K562 (cell line): ENCODE measurements around the gene TMEM14C. TPM values are rescaled to one million over a fixed set of nuclear protein-coding genes. Genes with fewer than 3 reads are reported as not detected.

ENCODE experiments used
- BRCA1 ChIP-seq, 2 experiments: fragments of 450-650 bp in 1 of 2; sonication (generic) in 1 of 2; formaldehyde crosslinking in 1 of 2; IDR thresholded peaks; 2 replicates each; pipeline versions ENCODE4 v1.5.0 to v1.6.1; 2017 to 2020; ENCODE audit warnings: mild to moderate bottlenecking in 1 of 2, missing genetic modification reagents in 1 of 2
- ERF ChIP-seq: fragments of 450-650 bp; formaldehyde crosslinking; IDR thresholded peaks from 2 replicates; pipeline ENCODE4 v1.4.0; 2020; ENCODE audit warnings: mild to moderate bottlenecking, mixed read lengths
- FOSL1 ChIP-seq: fragments of 200-800 bp; sonication (Bioruptor generic); conservative IDR thresholded peaks from 2 replicates; pipeline ENCODE4 v1.6.1; 2016; ENCODE audit warnings: missing genetic modification characterization, missing compliant biosample characterization
- HIVEP1 ChIP-seq: fragments of 250-450 bp; sonication (Bioruptor Pico); IDR thresholded peaks from 2 replicates; pipeline ENCODE4 v1.4.0; 2020; ENCODE audit warnings: mild to moderate bottlenecking
- KDM1A ChIP-seq, 2 experiments: fragments of 450-650 bp; IDR thresholded peaks; 2 replicates each; pipeline ENCODE4 v1.6.1; 2016; ENCODE audit warnings: mild to moderate bottlenecking in 2 of 2
- KLF6 ChIP-seq: fragments of 250-450 bp; sonication (Bioruptor Pico); IDR thresholded peaks from 2 replicates; pipeline ENCODE4 v1.4.0; 2020; ENCODE audit warnings: mild to moderate bottlenecking, moderate library complexity, borderline replicate concordance
- L3MBTL2 ChIP-seq: fragments of 450-650 bp; IDR thresholded peaks from 2 replicates; pipeline ENCODE4 v1.6.1; 2016; ENCODE audit warnings: mild to moderate bottlenecking, moderate library complexity
- MXI1 ChIP-seq: IDR thresholded peaks from 2 replicates; pipeline ENCODE4 v1.6.1; 2011; ENCODE audit warnings: low read depth, mild to moderate bottlenecking, improper control_type of control experiment, low read length
- NR2C1 ChIP-seq, 2 experiments: fragments of 450-650 bp; IDR thresholded peaks; 2 replicates each; pipeline ENCODE4 v1.6.1; 2017; ENCODE audit warnings: mild to moderate bottlenecking in 2 of 2, antibody characterized with exemption in 1 of 2, inconsistent platforms in 1 of 2, missing compliant biosample characterization in 1 of 2, missing genetic modification characterization in 1 of 2
- NR2C2 ChIP-seq, 2 experiments: fragments of 200-800 bp in 1 of 2; sonication (Bioruptor generic) in 1 of 2; sonication (generic) in 1 of 2; formaldehyde crosslinking in 1 of 2; IDR thresholded peaks; 2 replicates each; pipeline versions ENCODE4 v1.6.1 to v1.8.0; 2016 to 2022; ENCODE audit warnings: mild to moderate bottlenecking in 1 of 2, missing compliant biosample characterization in 1 of 2, missing genetic modification characterization in 1 of 2, missing genetic modification reagents in 1 of 2
- POLR2H ChIP-seq: IDR thresholded peaks from 2 replicates; pipeline ENCODE4 v1.6.1; 2016; ENCODE audit warnings: missing genetic modification characterization, low read depth, mild to moderate bottlenecking, control low read depth, missing compliant biosample characterization, moderate library complexity
- YY1 ChIP-seq, 3 experiments: IDR thresholded peaks; 2 replicates each; pipeline ENCODE4 v1.6.1; 2011; ENCODE audit warnings: low read length in 2 of 3, mild to moderate bottlenecking in 2 of 3, moderate library complexity in 2 of 3, borderline replicate concordance in 1 of 3, control low read depth in 1 of 3, low read depth in 1 of 3; ENCODE audit not compliant: insufficient read depth in 3 of 3, insufficient replicate concordance in 2 of 3, control insufficient read depth in 1 of 3, insufficient read length in 1 of 3; ENCODE audit errors: extremely low read depth in 1 of 3
- ZNF589 ChIP-seq: fragments of 200-800 bp; sonication (Bioruptor generic); IDR thresholded peaks from 2 replicates; pipeline ENCODE4 v1.6.1; 2016; ENCODE audit warnings: low read depth, missing genetic modification characterization, missing compliant biosample characterization
- ZNF766 ChIP-seq: fragments of 200-800 bp; sonication (Bioruptor generic); conservative IDR thresholded peaks from 2 replicates; pipeline ENCODE4 v1.6.1; 2016; ENCODE audit warnings: missing genetic modification characterization, missing compliant biosample characterization
- polyA plus RNA-seq, 8 experiments: library from polyadenylated mRNA; depleted of rRNA in 4 of 8; stranded (reverse) in 5 of 8; unstranded in 3 of 8; fragments of >200 nt; fragmentation: Nextera tagmentation in 2 of 8; fragmentation: Illumina TruSeq in 1 of 8; extraction: Ambion mirVana in 2 of 8; extraction: Trizol in 1 of 8; gene quantifications; 2 replicates each; pipeline versions ENCODE4 v1.2.1 to v1.2.3, GENCODE V29; 2011 to 2014; ENCODE audit warnings: inconsistent platforms in 1 of 8, missing spikeins in 1 of 8
- total RNA-seq, 7 experiments: library from RNA; depleted of rRNA in 6 of 7; stranded (reverse); fragments of >200 nt in 6 of 7; fragmentation: Illumina TruSeq in 2 of 7; extraction: Trizol in 2 of 7; gene quantifications; 2 replicates each; pipeline versions ENCODE4 v1.2.1 to v1.2.3, GENCODE V29; 2011 to 2021; ENCODE audit warnings: low replicate concordance in 1 of 7
- TF ChIP-seq, protein P1 (sequence below): IDR thresholded peaks from 3 replicates; pipeline ENCODE4 v1.6.1; 2011; ENCODE audit warnings: borderline replicate concordance, mild to moderate bottlenecking, moderate library complexity; ENCODE audit not compliant: insufficient read length; ENCODE audit errors: extremely low read depth
- TF ChIP-seq, protein P2 (sequence below), 2 experiments: fragments of 200-800 bp in 1 of 2; sonication (Bioruptor generic) in 1 of 2; sonication (generic) in 1 of 2; formaldehyde crosslinking in 1 of 2; IDR thresholded peaks in 1 of 2; conservative IDR thresholded peaks in 1 of 2; 2 replicates each; pipeline versions ENCODE4 v1.5.0 to v1.6.1; 2016 to 2020; ENCODE audit warnings: missing compliant biosample characterization in 1 of 2, missing genetic modification characterization in 1 of 2, missing genetic modification reagents in 1 of 2
- TF ChIP-seq, protein P3 (sequence below): sonication (generic); formaldehyde crosslinking; IDR thresholded peaks from 2 replicates; pipeline ENCODE4 v1.8.1; 2023; ENCODE audit warnings: mild to moderate bottlenecking, missing genetic modification reagents
- TF ChIP-seq, protein P4 (sequence below): fragments of 450-650 bp; formaldehyde crosslinking; IDR thresholded peaks from 2 replicates; pipeline ENCODE4 v1.4.0; 2020; ENCODE audit warnings: mild to moderate bottlenecking, moderate library complexity

The TMEM14C gene
- total and polyA plus RNA-seq, 9 of the 15 experiments (the other 6 are each of a cell fraction or from before 2014, with no cell fraction given), result 151 to 496 (median 263) TPM

DNA sequence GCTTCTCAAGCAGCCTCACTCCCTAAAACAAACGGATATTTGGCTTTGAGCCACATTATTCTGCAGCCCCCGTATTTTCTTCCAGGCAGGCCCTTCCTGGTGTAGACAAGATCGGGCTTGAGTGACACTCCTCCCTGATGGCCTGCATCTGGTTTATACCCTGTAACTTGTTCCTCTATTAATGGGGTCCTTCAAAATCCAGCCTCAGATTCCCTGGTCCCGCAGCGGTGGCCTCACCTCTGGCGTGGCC lies 375 bp upstream of the TMEM14C start (continued):
- TF ChIP-seq NR2C1 (IDR thresholded peaks at IDR 0.05), result no peak
- peak; percentile 39; the same call in 1 of the 2 replicates for TF ChIP-seq NR2C1 (tag; IDR thresholded peaks at IDR 0.05)
- TF ChIP-seq ERF (CRISPR knock-in tag), result 0 out of 2 replicates have a peak, but pooled peaks have one; percentile 54
- peak; percentile 32; the same call in 1 of the 2 replicates for TF ChIP-seq KLF6
- TF ChIP-seq, protein P1, sequence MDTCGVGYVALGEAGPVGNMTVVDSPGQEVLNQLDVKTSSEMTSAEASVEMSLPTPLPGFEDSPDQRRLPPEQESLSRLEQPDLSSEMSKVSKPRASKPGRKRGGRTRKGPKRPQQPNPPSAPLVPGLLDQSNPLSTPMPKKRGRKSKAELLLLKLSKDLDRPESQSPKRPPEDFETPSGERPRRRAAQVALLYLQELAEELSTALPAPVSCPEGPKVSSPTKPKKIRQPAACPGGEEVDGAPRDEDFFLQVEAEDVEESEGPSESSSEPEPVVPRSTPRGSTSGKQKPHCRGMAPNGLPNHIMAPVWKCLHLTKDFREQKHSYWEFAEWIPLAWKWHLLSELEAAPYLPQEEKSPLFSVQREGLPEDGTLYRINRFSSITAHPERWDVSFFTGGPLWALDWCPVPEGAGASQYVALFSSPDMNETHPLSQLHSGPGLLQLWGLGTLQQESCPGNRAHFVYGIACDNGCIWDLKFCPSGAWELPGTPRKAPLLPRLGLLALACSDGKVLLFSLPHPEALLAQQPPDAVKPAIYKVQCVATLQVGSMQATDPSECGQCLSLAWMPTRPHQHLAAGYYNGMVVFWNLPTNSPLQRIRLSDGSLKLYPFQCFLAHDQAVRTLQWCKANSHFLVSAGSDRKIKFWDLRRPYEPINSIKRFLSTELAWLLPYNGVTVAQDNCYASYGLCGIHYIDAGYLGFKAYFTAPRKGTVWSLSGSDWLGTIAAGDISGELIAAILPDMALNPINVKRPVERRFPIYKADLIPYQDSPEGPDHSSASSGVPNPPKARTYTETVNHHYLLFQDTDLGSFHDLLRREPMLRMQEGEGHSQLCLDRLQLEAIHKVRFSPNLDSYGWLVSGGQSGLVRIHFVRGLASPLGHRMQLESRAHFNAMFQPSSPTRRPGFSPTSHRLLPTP, result no peak
- peak in 1 of 2 experiments; percentile 4; a peak in 1 of 4 replicates for TF ChIP-seq KDM1A (IDR thresholded peaks at IDR 0.05)
- TF ChIP-seq, protein P2, sequence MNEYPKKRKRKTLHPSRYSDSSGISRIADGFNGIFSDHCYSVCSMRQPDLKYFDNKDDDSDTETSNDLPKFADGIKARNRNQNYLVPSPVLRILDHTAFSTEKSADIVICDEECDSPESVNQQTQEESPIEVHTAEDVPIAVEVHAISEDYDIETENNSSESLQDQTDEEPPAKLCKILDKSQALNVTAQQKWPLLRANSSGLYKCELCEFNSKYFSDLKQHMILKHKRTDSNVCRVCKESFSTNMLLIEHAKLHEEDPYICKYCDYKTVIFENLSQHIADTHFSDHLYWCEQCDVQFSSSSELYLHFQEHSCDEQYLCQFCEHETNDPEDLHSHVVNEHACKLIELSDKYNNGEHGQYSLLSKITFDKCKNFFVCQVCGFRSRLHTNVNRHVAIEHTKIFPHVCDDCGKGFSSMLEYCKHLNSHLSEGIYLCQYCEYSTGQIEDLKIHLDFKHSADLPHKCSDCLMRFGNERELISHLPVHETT (CRISPR knock-in tag; conservative IDR thresholded peaks at IDR 0.05 in 1 of 2, IDR thresholded peaks at IDR 0.05 in 1 of 2), result no peak
- TF ChIP-seq HIVEP1 (CRISPR knock-in tag), result 0 out of 2 replicates have a peak, but pooled peaks have one; percentile 5
- TF ChIP-seq, protein P3, sequence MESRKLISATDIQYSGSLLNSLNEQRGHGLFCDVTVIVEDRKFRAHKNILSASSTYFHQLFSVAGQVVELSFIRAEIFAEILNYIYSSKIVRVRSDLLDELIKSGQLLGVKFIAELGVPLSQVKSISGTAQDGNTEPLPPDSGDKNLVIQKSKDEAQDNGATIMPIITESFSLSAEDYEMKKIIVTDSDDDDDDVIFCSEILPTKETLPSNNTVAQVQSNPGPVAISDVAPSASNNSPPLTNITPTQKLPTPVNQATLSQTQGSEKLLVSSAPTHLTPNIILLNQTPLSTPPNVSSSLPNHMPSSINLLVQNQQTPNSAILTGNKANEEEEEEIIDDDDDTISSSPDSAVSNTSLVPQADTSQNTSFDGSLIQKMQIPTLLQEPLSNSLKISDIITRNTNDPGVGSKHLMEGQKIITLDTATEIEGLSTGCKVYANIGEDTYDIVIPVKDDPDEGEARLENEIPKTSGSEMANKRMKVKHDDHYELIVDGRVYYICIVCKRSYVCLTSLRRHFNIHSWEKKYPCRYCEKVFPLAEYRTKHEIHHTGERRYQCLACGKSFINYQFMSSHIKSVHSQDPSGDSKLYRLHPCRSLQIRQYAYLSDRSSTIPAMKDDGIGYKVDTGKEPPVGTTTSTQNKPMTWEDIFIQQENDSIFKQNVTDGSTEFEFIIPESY (CRISPR knock-in tag), result no peak
- 0 out of 2 replicates have a peak, but pooled peaks have one; percentile 1 for TF ChIP-seq FOSL1 (tag)
- no peak for TF ChIP-seq YY1 (IDR thresholded peaks at IDR 0.05; ENCODE audit: borderline replicate concordance in 1 of 3, control insufficient read depth in 1 of 3, extremely low read depth in 1 of 3, insufficient read depth in 3 of 3, insufficient read length in 1 of 3, insufficient replicate concordance in 2 of 3, low read depth in 1 of 3, low read length in 2 of 3)
- TF ChIP-seq ZNF589 (CRISPR knock-in tag), result 0 out of 2 replicates have a peak, but pooled peaks have one; percentile 30
- no peak for TF ChIP-seq NR2C2 (CRISPR knock-in tag; IDR thresholded peaks at IDR 0.05)
- 0 out of 2 replicates have a peak, but pooled peaks have one; percentile 38 for TF ChIP-seq NR2C2 (tag; IDR thresholded peaks at IDR 0.05)
- TF ChIP-seq L3MBTL2, result peak; percentile 98
- TF ChIP-seq BRCA1 (IDR thresholded peaks at IDR 0.05), result no peak
- no peak for TF ChIP-seq BRCA1 (CRISPR knock-in tag; IDR thresholded peaks at IDR 0.05)
- no peak for TF ChIP-seq MXI1
- TF ChIP-seq POLR2H (tag), result no peak
- TF ChIP-seq, protein P4, sequence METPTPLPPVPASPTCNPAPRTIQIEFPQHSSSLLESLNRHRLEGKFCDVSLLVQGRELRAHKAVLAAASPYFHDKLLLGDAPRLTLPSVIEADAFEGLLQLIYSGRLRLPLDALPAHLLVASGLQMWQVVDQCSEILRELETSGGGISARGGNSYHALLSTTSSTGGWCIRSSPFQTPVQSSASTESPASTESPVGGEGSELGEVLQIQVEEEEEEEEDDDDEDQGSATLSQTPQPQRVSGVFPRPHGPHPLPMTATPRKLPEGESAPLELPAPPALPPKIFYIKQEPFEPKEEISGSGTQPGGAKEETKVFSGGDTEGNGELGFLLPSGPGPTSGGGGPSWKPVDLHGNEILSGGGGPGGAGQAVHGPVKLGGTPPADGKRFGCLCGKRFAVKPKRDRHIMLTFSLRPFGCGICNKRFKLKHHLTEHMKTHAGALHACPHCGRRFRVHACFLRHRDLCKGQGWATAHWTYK (CRISPR knock-in tag), result peak; percentile 91
- TF ChIP-seq ZNF766, result no peak
